Peyer's patch (tissue), 4 donors: ENCODE results near the gene FCER2. TPM values are rescaled to one million over a fixed set of nuclear protein-coding genes. Genes with fewer than 3 reads are reported as not detected.

Experiments used
- DNase-seq, 3 donors: peaks; one replicate each; pipeline ENCODE4 v3.0.0-alpha.2; 2017 to 2019
- H3K27ac ChIP-seq, 4 donors: fragments of 200-600 bp; sonication (generic); one replicate each; pipeline ENCODE4 v1.5.1; 2016 to 2019
- H3K27me3 ChIP-seq, 2 donors: fragments of 200-600 bp; sonication (generic); one replicate each; pipeline ENCODE4 v1.5.1; 2019
- H3K36me3 ChIP-seq, 3 donors: fragments of 200-600 bp; sonication (generic); one replicate each; pipeline ENCODE4 v1.5.1; 2016 to 2019
- H3K4me1 ChIP-seq, 4 donors: fragments of 200-600 bp; sonication (generic); one replicate each; pipeline ENCODE4 v1.5.1; 2016 to 2019
- H3K4me3 ChIP-seq, 4 donors: fragments of 200-600 bp; sonication (generic); 1 replicate in 3 of 4; 2 replicates in 1 of 4; pipeline ENCODE4 v1.5.1; 2016 to 2019; ENCODE audit warnings: mild to moderate bottlenecking in 1 of 4
- H3K9me3 ChIP-seq, 4 donors: fragments of 200-600 bp; sonication (generic); one replicate each; pipeline ENCODE4 v1.5.1; 2016 to 2019; ENCODE audit warnings: mild to moderate bottlenecking in 1 of 4
- CTCF ChIP-seq, 6 experiments: fragments of 450-650 bp in 4 of 6; fragments of 200-600 bp in 2 of 6; sonication (generic) in 1 of 6; IDR thresholded peaks; one replicate each; pipeline ENCODE4 v1.5.1; 2017 to 2019; ENCODE audit warnings: antibody characterized with exemption in 6 of 6, mild to moderate bottlenecking in 3 of 6, moderate library complexity in 1 of 6
- POLR2A ChIP-seq, 2 donors: fragments of 450-650 bp; IDR thresholded peaks; one replicate each; pipeline ENCODE4 v1.5.1; 2017; ENCODE audit warnings: antibody characterized with exemption in 2 of 2, mild to moderate bottlenecking in 2 of 2, moderate library complexity in 2 of 2
- total RNA-seq, 4 donors: library from RNA; depleted of rRNA; stranded (reverse); fragments of >200 nt; gene quantifications; one replicate each; pipeline ENCODE4 v1.1.0, GENCODE V29; 2016

Gene FCER2
- total RNA-seq, 4 donors from 2014 or later: 2.0 to 10.7 TPM; not detected in 2

GRCh38 chr19:7642295-7643030 is 59.5 kb downstream of the FCER2 start:
- TF ChIP-seq CTCF (IDR thresholded peaks at IDR 0.05): no peak
- no peak for TF ChIP-seq POLR2A (IDR thresholded peaks at IDR 0.05)
- Histone ChIP-seq H3K4me3 (no peak overlapping the region), H3K36me3 (peaks cover 0 to 40% (median 0%) of the 10 kb centered on the region in 3 donors), H3K9me3 (no peaks in the 10 kb centered on the region), H3K4me1 (peaks cover 0 to 6% (median 1%) of the 10 kb centered on the region in 4 donors), H3K27me3 (no peaks in the 10 kb centered on the region), H3K27ac (no peak overlapping the region)
- no peak for DNase-seq

DNA sequence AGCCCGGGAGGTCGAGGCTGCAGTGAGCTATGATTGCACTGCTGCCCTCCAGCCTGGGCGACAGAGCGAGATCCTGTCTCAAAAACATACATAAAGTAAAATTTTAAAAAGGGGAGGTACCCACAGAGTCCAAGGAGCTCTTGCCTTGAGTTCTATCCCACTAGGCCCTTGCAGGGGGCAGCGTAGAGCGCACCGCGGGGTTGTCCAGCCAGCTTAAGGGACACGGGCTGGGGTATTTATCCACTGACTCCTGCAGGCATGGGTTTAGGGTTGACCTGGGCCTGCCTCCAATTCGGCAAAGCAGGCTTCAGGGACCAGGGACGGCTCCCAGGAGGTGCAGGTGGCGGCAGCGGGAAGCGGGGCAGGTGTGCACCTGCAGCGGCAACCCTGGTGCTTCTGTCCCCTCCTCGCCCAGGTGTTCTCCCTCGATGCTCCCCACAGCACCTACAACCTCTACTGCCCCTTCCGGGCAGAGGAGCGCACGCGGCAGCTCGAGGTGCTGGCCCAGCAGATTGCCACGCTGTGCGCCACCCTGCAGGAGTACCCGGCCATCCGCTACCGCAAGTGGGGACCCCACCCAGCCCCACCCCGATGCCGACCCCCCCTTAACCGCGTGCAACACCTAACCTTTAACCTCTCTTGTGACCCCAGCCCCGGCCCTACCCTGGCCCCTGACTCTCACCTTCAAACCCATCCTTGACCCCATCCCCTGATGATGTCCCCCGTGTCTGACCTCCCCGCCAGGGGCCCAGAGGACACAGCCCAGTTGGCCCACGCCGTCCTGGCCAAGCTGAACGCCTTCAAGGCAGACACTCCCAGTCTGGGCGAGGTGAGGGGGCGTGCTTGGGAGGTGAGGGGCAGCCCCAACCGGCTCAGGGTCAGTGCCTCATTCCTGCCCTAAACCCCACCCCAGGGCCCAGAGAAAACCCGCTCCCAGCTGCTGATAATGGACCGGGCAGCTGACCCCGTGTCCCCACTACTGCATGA is 60.3 kb downstream of the FCER2 start:
- no peak overlapping the region for H3K27ac ChIP-seq
- H3K4me3 ChIP-seq: no peak overlapping the region
- no peaks in the 10 kb centered on the region for H3K27me3 ChIP-seq
- TF ChIP-seq POLR2A (IDR thresholded peaks at IDR 0.05): no peak
- no peak for TF ChIP-seq CTCF (IDR thresholded peaks at IDR 0.05)
- H3K36me3 ChIP-seq: peaks cover 0 to 33% (median 0%) of the 10 kb centered on the region in 3 donors
- peaks cover 0 to 8% (median 3%) of the 10 kb centered on the region in 4 donors for H3K4me1 ChIP-seq
- no peak for DNase-seq
- no peaks in the 10 kb centered on the region for H3K9me3 ChIP-seq

DNA sequence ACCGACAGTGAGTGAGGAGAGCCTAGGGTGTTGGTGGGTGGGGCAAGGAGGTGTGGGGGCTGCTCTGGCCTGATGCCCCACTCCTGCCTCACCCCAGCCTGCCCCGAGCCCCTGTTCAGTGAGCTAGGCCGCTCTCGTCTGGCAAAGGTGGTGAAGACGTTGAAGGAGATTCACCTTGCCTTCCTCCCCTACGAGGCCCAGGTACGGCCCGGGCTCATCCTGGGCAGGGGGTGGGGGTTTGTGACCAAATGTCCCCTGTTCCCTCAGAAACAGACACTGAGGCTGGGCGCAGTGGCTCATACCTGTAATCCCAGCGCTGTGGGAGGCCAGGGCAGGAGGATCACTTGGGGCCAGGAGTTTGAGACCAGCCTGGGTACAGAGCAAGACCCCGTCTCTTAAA is 61.1 kb downstream of the FCER2 start:
- H3K27ac ChIP-seq: no peak overlapping the region
- no peaks in the 10 kb centered on the region for H3K27me3 ChIP-seq
- no peak overlapping the region for H3K4me3 ChIP-seq
- H3K36me3 ChIP-seq: peaks cover 0 to 27% (median 0%) of the 10 kb centered on the region in 3 donors
- no peak for DNase-seq
- TF ChIP-seq POLR2A (IDR thresholded peaks at IDR 0.05) (no peak), CTCF (IDR thresholded peaks at IDR 0.05) (no peak)
- H3K9me3 ChIP-seq: no peaks in the 10 kb centered on the region
- peaks cover 0 to 11% (median 5%) of the 10 kb centered on the region in 4 donors for H3K4me1 ChIP-seq

DNA sequence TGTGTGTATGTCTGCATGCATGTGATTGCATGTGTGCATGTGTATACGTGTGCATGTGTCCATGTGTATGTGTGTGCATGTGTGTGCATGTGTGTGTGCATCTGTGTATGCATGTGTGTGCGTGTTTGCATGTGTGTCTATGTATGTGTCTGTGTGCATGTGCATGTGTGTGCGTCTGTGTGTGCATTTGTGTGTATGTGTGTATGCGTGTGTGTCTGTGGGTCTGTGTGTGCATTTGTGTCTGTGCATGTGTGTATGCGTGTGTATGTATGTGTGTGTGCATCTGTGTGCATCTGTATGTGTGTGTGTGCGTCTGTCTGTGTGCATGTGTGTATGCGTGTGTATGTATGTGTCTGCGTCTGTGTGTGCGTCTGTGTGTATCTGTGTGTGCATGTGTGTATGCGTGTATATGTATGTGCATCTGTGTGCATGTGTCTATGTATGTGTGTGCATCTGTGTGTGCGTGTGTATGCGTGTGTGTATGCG is 62.0 kb downstream of the FCER2 start:
- no peak overlapping the region for H3K27ac ChIP-seq
- peaks cover 0 to 11% (median 5%) of the 10 kb centered on the region in 4 donors for H3K4me1 ChIP-seq
- DNase-seq: no peak
- H3K4me3 ChIP-seq: no peak overlapping the region
- H3K27me3 ChIP-seq: no peaks in the 10 kb centered on the region
- TF ChIP-seq POLR2A (IDR thresholded peaks at IDR 0.05) (no peak), CTCF (IDR thresholded peaks at IDR 0.05) (no peak)
- H3K36me3 ChIP-seq: peaks cover 0 to 23% (median 0%) of the 10 kb centered on the region in 3 donors
- H3K9me3 ChIP-seq: no peaks in the 10 kb centered on the region

DNA sequence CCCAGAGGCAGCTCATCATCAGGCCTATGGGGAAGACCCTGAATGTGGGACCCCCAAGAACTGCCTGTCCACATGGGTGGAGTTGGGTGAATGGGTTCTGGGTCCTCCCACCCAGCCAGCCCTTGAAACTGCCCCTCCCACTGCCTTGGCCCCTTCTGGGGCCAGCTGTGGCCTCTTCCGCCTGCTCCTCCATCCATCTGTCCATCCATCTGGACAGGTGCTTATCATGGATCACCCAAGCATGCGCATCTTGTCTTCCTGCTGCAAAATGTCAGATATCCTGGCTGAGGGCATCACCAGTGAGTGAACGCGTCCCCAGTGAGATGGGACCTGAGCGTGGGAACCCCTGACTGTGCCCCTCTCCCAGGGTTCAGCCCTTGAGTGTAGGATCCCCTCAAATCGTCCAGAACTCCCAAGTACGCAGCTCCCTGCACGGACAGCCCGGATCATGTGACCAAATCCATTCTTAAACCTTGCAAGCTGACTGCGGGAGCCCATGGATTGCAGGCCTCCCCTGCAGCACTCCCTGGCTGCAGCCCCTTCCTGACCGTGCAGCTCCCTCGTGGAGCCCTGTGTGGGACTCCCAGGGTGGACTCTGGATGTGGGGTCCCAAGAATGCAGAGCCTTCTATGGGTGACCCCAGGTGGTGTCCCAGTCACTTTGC is 63.0 kb downstream of the FCER2 start:
- Histone ChIP-seq H3K27me3 (no peaks in the 10 kb centered on the region), H3K27ac (no peak overlapping the region), H3K9me3 (no peaks in the 10 kb centered on the region), H3K36me3 (peaks cover 0 to 20% (median 0%) of the 10 kb centered on the region in 3 donors), H3K4me3 (no peak overlapping the region), H3K4me1 (peaks cover 0 to 11% (median 5%) of the 10 kb centered on the region in 4 donors)
- no peak for DNase-seq
- no peak for TF ChIP-seq CTCF (IDR thresholded peaks at IDR 0.05)
- TF ChIP-seq POLR2A (IDR thresholded peaks at IDR 0.05): no peak
